Glomerular visceral epithelial cell (primary cell): Measurements from ENCODE around the gene DDX31.
A peak's percentile ranks its signal among the peaks of the same experiment; 100 is the strongest.

Source experiments
- DNase-seq: peaks from one replicate; pipeline ENCODE4 v3.0.0-alpha.2; 2016; ENCODE audit errors: extremely low spot score

Gene DDX31

GRCh38 chr9:132595319-132595718, 74.5 kb downstream of the DDX31 start:
- no peak for DNase-seq

DNA sequence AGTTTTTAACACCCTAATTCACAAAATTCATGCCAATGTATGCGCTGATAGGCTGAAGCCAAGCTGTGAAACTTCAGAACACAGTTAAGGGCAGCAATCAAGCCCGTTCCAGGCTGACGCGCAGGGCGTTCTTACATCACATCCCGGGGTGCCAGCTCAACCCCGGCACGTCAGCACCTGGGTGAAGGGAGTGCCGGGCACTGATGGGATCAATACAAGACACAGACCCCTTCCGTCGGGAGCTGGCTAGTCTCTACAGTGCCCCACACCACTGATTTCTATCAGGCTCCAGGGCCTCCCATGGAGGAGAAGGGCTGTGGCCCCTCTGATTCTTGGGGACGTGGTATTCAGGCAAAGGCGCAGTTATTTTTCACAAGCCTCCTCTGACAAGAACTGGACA, 75.4 kb downstream of the DDX31 start:
- no peak for DNase-seq

DNA sequence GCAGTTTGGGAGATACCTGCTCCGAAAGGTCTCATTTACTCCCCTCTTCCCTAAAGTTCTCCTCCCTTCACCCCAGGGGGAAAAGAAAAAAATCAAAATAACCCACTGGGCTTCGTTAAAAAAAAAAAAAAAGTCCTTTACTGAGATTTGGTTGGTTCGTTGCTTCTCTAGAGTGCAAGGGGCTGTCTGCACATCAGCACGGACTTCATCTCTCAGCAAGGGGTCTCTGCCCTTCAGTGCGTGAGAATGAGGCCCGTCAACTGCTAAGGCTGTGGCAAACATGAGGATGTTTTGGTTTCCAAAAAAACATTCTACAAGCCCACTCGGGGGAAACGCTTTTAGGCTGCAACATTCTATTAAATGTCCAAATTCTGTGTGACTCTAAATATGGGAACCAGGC, 77.3 kb downstream of the DDX31 start:
- no peak for DNase-seq

GRCh38 chr9:132591751-132592314, 78.0 kb downstream of the DDX31 start:
- no peak for DNase-seq

GRCh38 chr9:132591244-132591643, 78.5 kb downstream of the DDX31 start:
- DNase-seq: no peak

GRCh38 chr9:132590318-132591182, 79.2 kb downstream of the DDX31 start:
- no peak for DNase-seq

DNA sequence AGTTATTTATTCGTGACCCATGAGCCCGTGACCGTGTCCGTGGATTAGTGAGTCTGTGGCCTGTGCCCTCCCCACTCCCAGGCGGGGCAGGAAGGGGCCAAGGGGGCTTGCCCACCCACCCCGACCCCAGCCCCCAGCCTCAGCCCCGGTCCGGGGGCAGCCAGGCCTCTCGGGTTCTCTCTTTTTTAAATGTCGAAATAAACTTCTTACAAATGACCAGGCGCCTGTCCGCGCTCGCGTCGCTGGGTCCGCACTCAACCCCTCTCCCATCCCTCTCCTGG, 79.8 kb downstream of the DDX31 start:
- no peak for DNase-seq

DNA sequence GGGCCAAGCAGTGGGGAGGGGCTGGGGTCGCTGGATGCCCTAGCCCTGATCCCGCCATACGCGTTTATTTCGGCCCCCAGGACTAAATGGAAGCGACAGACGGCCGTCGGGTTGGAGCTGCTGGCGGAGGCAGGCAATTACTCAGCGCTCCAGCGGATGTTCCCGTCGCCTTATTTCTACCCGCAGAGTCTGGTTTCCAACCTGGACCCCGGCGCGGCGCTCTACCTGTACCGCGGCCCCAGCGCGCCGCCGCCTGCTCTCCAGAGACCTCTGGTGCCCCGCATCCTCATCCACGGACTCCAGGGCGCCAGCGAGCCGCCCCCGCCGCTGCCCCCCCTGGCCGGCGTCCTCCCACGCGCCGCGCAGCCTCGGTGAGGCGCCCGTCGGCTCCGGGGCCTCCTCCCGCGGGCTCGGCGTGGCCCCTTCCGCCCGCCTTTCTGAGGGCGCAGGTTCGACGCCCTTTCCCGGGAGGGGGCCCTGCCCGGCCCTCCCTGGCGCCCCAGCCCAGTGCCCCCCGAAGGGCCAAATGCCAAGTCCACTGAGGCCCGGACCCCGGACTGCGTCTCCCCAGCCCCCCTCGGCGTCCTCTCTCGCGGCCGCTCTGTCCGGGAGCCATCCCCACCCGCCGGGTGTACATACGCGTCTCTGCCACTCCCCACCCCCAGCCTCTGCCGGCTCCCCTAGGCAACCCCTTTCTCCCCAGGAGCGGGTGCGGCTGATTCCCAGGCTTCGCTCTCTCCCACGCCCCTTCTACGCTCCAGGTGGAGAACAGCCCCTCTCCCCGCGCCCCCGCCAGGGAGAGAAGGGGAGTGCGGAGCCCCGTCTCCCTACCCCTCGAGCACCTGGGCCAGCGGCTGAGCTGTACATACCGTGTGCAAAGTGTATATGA, 80.4 kb downstream of the DDX31 start:
- DNase-seq: no peak

DNA sequence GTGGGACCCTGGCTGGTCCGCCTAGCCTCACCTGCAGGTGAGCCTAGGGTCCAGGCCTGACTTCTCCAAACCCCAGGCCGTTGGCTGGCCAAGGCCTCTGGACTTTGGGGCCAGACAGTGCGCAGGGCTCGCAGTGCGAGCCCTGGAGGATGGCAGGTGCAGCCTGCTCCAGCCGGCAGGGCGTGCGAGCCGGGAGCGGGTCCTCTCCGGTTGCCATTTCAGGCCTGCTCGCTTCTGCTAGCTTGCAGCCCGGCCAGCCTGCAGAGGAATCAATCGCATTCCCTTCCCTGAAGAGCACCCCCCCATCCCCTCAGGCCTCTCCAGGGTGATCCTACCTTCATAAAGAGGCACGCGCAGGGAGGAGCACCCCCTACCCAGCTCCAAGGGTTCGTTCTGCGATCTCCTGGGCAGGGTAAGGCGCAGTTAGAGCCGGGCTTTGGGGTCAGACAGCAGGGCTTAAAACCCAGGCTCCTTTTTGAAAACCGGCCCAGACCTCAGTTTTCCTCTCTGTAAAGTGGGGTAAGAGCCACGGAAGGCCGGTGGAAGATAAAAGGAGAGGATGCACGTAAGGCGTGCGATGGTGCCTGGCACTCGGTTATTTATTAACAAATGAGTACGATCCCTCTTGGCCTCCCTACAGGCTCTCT, 81.2 kb downstream of the DDX31 start:
- no peak for DNase-seq

DNA sequence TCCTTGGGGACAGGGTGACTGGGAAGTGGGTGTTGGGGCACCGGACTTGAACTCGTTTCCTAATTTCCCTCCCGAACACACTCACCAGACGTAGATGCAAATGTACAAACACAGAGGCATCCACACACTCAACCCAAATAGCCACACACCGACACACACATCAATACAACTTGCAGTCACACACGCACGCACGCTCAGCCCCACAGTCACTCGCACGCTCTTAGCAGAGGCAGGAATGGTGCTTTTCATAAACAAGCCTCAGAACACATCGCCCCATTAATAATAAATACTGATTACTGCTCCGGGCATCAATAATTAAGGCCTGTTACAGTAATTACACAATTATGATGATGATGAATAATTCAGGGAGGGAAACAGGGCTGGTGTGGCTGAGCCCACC, 81.7 kb downstream of the DDX31 start:
- no peak for DNase-seq

GRCh38 chr9:132587592-132587955, 82.2 kb downstream of the DDX31 start:
- no peak for DNase-seq

DNA sequence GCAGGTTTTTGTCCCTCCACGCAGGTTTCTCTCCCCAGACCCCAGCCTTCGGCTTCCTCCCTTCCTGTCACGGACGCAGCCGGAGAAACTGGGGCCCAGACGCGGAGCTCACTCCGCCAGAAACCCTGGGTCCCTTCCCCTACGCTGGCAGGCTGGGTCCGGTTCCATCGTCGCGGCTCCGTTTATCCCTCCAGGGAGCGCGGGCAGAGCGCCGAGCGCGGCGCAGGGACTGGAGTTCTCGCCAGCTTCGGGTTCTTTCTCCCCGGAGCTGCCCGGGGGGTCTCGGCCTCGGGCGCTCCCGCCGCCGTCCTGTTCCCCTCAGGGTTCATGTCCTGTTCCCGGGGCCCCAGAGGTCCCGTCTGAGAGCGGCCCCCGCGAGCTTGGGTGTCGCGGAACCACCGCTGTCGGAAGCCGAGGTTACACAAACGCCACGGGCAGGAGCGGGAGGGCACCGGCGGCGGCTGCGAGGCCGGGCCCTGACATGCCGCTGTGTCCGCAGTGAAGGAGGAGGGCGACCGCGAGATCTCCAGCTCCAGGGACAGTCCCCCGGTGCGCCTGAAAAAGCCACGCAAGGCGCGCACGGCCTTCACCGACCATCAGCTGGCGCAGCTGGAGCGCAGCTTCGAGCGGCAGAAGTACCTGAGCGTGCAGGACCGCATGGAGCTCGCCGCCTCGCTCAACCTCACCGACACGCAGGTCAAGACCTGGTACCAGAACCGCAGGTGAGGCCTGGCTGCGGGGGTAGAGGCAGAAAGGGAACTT, 82.8 kb downstream of the DDX31 start:
- no peak for DNase-seq

- DNase-seq: no peak
Observed at GRCh38 chr9:132585954-132586829, 83.6 kb downstream of the DDX31 start.

DNA sequence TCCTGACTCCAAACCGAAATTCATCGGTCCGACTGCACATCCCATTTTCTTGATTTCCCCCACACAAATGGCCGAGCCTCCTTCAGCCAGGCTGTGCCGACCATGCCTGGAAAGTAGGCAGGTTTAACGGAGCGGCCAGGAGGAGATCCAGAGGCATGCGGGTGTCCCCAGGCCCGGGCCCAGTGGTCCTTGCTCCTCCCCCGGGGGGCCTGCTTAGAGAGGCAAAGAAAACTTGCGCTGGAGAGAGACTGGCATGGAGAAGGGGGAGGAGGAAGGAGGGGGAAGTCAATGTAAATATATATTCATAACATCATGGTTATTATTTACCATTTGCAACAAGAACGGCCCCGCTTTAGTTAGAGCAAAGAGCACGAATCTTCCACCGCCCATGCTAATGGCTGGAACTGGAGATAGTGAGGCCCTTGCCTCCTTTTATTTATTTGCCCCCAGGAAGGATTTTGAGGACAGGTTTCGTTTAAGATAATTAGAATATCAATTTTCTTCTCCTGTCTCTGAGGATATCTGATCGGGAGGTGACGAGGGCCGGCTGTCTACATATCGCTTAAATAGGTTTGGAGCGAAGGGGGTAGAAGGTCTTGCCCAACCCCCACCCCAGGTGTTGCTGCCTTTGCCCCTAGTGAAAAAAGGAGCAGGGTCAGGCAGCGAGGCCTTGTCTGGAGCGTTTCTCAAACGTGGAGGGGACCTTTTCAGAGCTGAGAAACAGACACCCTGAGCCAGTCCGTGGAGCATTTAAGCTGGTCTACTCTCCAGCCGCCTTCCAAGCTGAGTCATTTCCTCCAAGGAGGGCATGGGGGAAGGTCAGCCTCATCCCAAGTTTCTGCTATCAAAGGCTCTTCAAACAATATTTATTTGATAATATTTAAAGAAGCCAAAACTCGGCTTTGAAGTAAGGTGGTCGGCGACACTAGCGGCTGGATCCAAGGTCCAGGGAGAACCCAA, 84.9 kb downstream of the DDX31 start:
- peak; percentile 32 for DNase-seq

DNA sequence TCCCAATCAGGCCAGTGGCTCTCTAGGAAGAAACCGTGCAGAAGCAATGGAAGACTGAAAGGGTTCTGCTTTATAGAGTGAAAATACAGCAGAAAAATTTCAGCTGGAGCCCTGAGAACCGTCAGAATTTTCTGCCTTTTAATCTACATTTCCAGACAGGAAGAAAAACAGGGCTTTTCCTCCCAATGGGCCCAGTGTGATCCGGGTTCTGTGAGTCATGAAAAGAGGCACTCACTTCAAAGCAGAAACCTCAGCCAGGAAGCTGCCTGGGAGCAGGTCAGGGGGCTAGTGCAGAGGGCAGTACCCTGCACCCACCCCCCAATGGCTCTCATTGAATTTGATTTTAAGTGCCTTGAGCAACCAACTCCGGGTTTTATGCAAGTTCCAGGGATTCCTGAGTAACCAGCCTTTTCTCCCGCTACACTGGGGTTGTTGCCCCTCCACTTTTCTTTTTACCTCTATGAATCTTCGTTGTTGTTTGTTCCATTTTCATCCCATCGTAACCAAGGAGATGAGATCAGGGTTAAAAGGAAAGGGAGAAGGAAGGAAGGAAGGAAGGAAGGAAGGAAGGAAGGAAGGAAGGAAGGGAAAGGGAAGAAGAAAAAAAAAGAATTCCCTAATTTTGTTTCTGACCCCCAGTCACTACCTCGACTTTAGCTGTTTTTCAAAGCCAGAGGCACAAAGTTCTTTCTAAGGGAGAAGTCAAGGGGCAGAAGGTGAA, 86.0 kb downstream of the DDX31 start:
- no peak for DNase-seq

DNA sequence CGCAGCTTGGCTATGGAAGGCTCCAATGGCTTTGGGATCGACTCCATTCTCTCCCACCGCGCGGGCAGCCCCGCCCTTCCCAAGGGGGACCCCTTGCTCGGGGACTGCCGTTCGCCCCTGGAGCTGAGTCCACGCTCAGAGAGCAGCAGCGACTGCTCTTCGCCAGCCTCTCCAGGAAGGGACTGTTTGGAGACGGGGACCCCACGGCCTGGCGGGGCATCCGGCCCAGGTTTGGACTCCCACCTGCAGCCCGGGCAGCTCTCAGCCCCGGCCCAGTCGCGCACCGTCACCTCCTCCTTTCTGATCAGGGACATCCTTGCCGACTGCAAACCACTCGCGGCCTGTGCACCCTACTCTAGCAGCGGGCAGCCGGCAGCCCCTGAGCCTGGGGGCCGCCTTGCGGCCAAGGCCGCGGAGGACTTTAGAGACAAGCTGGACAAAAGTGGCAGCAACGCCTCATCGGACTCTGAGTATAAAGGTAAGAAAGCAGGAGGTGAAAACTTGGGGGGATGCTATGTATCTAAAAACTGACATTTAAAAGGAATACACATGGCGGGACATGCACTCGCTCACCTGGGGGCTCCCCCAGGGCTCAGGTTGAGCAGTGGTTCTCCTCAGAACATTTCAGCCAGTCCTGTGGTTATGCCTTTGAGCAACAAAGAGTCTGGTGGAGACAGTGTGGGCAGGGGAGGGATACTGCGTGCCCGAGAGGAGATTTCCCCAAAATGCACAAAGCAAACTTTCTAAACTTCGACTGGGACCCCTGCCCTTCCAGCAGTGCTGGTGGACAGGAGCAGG, 86.8 kb downstream of the DDX31 start:
- no peak for DNase-seq

DNA sequence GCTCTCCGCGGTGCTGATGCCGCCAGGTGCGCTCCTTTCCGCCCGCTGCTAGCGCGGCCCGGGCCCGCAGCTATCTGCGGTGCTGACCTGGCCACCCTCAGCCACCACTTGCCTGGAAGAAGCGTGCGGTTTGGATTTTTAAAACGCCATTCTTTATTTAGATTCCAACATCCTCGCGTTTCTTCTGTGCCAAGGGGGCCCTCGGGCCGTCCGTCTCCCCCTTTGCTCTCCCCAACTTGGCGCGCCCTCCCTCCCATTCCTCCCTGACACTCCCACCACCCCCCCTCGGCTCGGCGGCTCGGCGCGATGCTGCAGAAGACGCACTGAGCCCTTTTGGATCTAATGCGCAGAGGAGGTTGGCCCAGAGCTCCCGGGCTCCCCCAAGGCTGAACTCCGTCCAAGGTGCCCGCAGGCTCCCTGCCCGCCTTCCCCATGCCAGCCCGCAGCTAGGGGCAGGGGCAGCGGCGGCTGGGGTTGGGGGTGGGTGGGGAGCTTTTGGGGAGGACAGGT, 87.5 kb downstream of the DDX31 start, which contains the start of gene BARHL1:
Gene BARHL1, plus strand, starts transcription at position 331 of the 510 bp plus-strand sequence. CDS start 192 bp downstream, outside the sequence.
- DNase-seq: no peak

- DNase-seq: no peak
Observed at GRCh38 chr9:132579427-132579798, 90.4 kb downstream of the DDX31 start.
